Kidney capillary endothelial cell (primary cell): Measurements from ENCODE around the gene ITGB4.

Source experiments
- DNase-seq: peaks from one replicate; pipeline ENCODE4 v3.0.0-alpha.2; 2018; ENCODE audit warnings: low spot score

ITGB4 gene

DNA sequence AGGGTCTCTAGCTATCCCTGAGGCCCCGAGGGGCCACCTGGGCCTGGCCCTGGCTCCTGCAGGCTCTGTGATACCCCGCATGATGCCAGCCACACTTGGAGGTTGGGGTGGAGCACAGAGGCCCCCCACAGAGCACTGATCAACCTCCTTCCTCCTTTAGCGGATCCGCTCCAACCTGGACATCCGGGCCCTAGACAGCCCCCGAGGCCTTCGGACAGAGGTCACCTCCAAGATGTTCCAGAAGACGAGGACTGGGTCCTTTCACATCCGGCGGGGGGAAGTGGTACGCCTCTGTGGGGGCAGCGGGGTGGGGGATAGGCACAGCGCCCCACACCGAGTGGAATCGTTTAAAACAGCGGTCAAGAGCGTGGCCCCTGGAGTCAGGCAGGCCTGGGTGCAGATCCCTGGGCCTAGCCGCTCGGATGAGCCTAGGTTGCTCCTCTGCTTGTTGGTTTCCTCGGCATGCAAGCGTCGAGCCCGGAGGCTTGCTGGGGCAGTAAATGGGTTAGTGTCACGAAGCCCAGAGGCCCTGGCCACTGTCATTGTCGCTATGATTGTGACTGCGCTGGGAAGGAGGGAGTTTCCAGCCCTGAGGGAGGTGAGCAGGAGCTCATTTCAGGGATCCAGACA lies 9.9 kb downstream of the ITGB4 start:
- no peak for DNase-seq

DNA sequence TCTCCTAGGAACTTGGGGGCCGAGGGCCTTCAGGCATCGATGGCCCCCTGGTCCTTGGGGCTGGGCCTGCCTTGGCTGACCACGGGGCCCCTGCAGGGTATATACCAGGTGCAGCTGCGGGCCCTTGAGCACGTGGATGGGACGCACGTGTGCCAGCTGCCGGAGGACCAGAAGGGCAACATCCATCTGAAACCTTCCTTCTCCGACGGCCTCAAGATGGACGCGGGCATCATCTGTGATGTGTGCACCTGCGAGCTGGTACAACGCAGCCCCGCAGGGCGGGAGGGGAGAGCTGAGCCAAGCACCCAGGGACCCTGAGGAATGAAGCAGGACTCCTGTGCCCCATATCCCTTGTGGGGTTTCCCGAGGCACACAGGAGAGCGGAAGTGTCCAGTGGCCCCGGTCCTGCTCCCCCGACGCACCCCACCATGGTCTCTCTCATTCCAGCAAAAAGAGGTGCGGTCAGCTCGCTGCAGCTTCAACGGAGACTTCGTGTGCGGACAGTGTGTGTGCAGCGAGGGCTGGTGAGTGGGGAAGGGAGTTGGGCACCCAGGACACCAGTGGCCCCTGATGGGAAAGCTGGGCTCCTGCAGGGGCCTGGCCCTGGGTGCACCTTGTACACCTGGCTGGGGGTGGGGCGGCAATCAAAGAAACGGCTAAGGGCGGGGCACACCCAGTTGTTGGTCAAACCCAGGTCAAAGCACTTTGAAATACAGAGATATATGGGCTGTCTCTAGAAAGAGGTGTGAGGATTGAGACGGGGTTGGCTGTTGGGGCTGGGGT lies 10.6 kb downstream of the ITGB4 start:
- no peak for DNase-seq

DNA sequence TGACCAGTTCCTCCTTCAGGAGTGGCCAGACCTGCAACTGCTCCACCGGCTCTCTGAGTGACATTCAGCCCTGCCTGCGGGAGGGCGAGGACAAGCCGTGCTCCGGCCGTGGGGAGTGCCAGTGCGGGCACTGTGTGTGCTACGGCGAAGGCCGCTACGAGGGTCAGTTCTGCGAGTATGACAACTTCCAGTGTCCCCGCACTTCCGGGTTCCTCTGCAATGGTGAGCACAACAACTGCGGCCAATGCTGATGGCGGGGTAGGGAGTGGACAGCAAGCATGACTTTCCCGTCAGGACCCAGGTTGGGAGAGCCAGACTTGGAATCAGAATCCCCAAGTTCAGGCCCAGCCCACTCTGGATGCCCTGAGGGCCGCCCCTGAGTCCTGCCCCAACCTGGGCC lies 12.2 kb downstream of the ITGB4 start:
- no peak for DNase-seq

DNA sequence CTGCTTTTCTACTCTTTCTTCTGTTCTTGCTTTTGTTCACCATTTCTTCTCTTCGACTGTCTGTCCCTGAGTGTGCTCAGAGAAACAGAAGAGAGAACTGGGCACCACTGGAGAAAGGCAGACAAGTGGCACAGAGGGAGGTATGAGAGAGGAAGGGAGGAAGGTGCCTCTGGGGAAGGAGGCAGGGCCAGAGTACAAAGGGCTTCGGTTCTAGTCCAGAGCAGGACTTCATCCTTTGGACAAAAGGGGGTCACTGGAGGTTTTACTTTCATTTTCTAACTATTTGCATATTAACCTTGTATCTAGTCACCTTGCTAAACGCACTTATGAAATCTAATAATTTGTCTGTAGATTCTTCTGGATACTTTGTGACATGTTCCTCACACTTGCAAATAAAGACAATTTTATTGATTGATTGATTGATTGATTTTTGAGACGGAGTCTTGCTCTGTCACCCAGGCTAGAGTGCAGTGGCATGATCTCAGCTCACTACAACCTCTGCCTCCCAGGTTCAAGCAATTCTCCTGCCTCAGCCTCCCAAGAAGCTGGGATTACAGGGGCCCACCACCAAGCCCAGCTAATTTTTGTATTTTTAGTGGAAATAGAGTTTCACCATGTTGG lies 13.5 kb downstream of the ITGB4 start:
- no peak for DNase-seq

DNA sequence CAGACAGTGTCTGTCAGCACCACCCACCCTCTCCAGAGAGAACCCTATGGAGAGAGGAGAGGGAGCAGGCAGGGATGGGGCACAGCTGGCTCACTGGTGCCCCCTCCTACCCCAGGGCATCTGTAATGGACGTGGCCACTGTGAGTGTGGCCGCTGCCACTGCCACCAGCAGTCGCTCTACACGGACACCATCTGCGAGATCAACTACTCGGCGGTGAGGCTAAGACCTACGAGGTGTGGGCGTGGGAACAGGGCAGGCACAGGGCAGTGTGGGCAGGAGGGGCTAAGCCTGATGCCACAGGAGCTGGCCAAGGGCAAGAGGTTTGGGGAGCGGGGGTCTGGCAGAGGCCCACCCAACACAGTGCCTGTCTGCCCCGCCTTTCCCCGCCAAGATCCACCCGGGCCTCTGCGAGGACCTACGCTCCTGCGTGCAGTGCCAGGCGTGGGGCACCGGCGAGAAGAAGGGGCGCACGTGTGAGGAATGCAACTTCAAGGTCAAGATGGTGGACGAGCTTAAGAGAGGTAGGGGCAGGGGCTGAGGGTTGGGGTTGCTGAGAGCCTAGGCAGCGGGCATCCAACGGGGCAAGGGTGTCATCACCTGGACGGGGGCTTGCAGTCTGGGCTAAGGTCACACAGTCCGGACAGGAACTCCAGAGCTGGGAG lies 15.0 kb downstream of the ITGB4 start:
- no peak for DNase-seq

DNA sequence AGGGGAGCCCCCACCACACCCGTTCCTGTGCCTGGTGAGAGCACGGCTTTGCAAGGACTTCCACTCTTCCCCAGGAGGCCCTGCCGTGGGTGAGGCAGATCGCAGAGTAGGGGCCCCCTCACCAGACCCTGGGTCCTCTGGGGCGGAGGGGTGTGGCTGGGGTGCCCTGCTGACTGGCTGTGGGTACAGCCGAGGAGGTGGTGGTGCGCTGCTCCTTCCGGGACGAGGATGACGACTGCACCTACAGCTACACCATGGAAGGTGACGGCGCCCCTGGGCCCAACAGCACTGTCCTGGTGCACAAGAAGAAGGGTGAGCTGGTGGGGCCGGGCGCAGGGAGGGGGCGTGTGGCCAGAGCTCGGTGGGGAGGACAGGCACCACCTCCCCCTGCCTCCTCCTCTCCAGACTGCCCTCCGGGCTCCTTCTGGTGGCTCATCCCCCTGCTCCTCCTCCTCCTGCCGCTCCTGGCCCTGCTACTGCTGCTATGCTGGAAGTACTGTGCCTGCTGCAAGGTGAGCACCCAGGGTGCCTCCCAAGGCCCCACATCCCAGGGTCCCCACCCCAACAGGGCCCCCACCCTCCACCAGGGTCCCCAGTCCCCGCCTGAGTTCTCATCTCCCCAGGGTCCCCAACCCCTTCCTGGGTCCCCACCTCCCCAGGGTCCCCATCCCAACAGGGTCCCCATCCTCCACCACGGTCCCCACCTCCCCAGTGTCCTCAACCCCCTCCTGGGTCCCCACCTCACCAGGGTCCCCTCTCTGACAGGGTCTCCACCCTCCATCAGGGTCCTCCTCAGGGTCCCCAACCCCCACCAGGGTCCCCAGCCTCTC lies 16.1 kb downstream of the ITGB4 start:
- DNase-seq = no peak

DNA sequence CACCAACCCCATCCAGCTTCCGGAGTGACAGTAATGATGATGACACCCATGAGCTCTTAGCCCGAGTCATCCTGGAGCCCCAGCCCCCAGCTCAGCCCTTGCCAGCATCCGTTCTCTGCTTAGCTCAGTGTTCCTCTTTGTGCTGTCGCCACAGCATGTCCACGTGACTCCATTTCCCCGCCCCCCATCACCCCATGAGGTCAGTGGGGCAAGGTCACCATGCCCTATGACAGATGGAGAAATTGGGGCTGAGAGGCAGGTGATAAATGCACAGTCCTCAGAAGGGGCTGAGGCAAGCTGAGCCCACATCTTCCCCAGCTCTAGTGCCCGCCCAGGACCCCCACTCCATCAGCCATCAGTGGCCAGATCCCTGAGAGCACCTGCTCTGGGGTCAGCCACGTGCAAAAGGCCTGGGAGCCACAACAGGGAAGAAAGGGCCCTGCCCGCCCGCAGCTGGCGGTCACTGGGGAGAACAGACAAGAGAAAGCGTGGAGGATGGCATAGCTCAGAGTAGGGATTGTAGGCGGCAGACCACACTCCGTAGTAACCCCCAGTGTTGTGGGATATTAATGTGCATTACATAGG lies 17.1 kb downstream of the ITGB4 start:
- no peak for DNase-seq

DNA sequence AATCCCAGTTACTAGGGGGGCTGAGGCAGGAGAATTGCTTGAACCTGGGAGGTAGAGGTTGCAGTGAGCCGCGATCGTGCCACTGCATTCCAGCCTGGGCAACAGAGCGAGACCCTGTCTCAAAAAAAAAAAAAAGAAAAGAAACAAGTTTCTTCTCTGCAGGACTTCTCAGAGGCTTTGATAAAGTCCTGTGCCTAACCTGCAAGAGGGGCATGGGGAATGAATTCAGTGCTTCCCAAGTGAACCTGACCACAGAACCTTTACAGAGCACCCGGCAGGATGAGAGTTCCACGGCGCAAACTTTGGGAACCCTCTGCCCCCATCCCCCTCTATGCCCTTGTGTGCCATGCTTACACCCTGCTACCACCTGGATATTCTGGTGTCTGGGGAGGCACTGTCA lies 17.9 kb downstream of the ITGB4 start:
- no peak for DNase-seq

DNA sequence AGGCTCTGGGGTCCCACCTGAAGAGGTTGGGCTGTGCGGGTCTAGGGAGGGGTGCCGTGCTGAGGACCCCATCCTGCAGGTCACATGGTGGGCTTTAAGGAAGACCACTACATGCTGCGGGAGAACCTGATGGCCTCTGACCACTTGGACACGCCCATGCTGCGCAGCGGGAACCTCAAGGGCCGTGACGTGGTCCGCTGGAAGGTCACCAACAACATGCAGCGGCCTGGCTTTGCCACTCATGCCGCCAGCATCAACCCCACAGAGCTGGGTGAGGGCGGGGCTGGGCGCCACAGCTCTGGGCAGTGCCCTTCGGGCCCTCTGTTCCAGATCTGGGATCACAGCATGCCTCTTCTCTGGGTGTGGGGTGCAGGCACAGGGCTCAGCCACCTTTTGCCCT lies 18.5 kb downstream of the ITGB4 start:
- no peak for DNase-seq

DNA sequence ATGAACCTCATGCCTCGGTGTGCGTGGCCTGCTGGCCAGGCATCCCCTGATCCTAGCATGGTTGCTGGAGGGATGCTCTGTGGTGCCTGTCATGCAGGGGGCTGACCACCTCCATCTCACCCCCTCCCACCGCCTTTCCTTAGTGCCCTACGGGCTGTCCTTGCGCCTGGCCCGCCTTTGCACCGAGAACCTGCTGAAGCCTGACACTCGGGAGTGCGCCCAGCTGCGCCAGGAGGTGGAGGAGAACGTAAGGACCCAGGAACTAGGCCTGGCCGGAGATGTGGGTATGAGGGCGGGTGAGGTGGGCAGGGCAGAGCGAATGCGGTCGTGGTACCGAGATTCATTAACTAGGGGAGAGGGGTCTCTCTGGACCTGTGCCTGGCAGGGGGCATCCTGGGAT lies 19.0 kb downstream of the ITGB4 start:
- DNase-seq = no peak

DNA sequence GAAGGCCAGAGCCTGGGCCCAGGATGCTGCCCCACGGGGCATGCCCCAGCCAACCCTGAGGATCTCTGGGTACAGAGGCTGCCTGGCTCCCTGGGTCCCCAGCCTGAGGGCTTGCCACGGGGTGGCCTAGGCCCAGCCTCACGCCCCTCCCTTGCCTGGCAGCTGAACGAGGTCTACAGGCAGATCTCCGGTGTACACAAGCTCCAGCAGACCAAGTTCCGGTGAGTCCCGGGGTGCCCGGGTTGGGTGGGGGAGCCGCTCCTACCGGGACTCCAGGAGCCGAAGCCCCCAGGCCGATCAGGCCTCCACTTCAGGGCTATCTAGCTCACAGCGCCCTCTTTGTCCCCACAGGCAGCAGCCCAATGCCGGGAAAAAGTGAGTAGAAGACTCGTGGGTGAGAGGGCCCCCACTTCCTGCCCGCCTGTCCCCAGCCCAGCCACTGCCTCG lies 19.4 kb downstream of the ITGB4 start:
- DNase-seq = no peak

DNA sequence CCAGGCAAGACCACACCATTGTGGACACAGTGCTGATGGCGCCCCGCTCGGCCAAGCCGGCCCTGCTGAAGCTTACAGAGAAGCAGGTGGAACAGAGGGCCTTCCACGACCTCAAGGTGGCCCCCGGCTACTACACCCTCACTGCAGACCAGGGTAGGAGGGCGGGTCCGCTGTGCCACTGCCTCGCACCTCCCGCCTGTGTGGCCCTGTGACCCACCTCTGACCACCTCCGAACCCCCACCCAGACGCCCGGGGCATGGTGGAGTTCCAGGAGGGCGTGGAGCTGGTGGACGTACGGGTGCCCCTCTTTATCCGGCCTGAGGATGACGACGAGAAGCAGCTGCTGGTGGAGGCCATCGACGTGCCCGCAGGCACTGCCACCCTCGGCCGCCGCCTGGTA lies 21.1 kb downstream of the ITGB4 start:
- no peak for DNase-seq

DNA sequence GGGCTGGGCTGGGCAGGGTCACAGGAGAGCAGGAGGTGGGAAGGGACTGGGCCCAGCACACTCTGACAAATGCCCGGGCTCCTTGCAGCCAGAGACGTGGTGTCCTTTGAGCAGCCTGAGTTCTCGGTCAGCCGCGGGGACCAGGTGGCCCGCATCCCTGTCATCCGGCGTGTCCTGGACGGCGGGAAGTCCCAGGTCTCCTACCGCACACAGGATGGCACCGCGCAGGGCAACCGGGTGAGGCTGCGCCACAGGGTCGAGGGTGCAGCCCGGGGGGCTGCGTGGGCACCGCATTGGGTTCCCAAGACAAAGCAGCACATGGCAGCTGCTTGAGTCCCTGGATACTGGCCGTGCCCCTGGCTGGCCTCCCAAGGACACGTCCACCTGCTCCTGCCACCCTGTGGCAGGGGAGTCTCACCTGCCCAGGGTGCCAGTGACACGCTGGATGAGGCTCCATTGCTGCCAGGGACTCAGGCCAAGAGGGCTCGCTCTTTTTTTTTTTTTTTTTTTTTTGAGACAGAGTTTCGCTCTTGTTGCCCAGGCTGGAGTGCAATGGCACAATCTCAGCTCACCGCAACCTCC lies 22.5 kb downstream of the ITGB4 start:
- DNase-seq = no peak

DNA sequence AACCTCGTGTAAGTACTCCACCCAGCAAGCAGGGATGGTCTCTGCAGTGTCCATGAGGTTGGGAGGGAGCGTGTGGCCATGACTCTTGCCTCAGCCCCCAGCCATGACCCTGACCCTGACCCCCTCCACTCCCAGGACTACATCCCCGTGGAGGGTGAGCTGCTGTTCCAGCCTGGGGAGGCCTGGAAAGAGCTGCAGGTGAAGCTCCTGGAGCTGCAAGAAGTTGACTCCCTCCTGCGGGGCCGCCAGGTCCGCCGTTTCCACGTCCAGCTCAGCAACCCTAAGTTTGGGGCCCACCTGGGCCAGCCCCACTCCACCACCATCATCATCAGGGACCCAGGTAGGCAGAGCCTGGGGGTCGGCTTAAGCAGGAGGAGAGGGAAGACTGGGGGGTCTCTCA lies 27.4 kb downstream of the ITGB4 start:
- DNase-seq = no peak

DNA sequence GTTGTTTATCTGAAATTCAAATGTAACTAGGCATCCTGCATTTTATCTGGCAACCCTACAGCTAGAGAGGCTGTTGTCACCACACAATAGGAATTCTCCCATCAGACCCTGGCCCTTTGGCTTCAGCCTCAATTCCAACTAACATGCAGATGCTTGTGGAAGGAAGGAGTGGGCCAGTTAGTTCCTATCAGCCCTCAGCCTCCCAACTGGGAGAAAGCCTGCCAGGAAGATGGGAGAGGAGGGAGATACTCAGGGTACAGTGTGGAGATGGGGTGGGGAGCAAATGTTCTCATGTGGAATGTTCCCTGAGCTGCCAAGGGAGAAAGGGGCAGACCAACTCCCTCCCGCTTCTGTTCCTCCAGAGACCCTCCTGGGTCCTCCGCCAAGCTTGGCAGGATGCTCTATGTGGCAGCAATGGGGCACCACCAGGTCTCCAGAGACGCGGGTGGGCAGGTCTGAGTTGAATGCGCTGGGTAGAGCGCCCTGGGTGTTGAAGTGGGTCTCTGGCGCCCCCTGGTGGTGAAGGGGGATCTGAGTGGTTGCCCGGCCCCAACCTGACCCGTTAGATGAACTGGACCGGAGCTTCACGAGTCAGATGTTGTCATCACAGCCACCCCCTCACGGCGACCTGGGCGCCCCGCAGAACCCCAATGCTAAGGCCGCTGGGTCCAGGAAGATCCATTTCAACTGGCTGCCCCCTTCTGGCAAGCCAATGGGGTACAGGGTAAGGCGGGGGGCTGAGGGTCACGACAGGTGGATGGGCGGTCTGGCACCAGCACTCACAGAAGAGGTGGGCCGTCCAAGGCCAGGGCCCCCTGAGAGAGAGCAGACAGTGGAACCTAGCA lies 28.5 kb downstream of the ITGB4 start:
- peak; percentile 65 for DNase-seq

DNA sequence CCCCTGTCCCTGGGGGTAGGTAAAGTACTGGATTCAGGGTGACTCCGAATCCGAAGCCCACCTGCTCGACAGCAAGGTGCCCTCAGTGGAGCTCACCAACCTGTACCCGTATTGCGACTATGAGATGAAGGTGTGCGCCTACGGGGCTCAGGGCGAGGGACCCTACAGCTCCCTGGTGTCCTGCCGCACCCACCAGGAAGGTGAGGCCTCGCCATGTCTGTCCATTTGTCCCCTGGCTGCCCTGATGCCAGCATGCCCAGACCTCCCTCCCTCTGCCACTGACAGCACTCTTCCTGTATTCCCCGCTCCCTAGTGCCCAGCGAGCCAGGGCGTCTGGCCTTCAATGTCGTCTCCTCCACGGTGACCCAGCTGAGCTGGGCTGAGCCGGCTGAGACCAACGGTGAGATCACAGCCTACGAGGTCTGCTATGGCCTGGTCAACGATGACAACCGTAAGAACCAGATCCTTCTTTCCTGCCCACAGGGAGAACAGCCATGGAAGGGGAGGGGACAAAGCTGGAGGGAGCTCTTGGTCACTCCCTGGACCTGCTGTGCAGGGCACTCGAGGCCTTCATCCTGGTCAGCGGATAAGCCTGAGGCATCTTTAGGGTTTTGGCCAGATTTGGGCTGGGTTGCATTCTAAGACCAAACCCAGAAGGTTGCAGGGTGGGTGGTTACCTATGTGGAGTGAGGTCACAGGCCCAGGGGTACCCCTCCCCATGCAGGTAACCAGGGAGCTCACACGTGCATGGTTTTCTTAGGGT lies 29.6 kb downstream of the ITGB4 start:
- no peak for DNase-seq

DNA sequence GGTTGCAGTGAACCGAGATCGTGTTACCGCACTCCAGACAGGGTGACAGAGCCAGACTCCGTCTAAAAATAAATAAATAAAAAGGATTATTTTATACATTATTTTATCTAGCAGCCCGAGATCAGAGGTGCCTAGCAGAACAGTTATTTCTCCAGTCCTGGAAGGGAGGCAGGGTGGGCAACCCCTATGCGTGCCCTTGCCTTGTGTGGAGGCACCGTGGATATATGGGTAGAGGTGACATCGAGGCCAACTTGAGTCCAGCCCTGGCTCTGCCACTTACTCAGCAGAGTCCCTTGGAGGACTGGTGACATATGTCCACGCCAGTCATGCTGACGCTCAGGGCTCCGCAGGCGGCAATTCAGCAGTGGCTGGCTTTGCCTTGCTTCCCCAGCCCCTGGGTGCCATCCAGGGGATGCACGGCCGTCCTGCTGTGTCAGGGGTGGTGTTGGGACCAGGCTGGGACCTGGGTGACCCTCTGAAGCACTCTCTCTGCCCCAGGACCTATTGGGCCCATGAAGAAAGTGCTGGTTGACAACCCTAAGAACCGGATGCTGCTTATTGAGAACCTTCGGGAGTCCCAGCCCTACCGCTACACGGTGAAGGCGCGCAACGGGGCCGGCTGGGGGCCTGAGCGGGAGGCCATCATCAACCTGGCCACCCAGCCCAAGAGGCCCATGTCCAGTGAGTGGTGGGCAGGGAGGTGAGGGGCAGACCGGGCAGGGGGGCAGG lies 30.6 kb downstream of the ITGB4 start:
- DNase-seq = no peak

DNA sequence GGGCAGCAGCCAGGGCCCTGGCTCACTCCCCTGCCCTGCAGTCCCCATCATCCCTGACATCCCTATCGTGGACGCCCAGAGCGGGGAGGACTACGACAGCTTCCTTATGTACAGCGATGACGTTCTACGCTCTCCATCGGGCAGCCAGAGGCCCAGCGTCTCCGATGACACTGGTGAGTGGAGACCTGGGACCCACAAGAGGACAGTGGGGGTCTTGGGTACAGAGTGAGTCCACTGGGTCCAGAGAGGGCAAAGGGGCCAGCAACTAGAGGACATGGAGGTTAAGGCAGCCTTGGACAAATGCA lies 31.1 kb downstream of the ITGB4 start:
- no peak for DNase-seq
